ENCODE data around the gene ADAMTS12. TPM values are rescaled to one million over a fixed set of nuclear protein-coding genes. Genes with fewer than 3 reads are reported as not detected.

ADAMTS12 gene
- total RNA-seq, 1 experiment from 2014 or later: 0.18 TPM

GRCh38 chr5:33806738-33807442 is 84.9 kb downstream of the ADAMTS12 start:
- H3K4me3 ChIP-seq (ENCODE audit: low read length): no peak overlapping the region
- TF ChIP-seq EZH2 (IDR thresholded peaks at IDR 0.05; ENCODE audit: low read length, unreplicated experiment) (no peak), EZH2phosphoT487 (IDR thresholded peaks at IDR 0.05; ENCODE audit: borderline replicate concordance, low read length) (no peak)
- TF ChIP-seq, protein P1, sequence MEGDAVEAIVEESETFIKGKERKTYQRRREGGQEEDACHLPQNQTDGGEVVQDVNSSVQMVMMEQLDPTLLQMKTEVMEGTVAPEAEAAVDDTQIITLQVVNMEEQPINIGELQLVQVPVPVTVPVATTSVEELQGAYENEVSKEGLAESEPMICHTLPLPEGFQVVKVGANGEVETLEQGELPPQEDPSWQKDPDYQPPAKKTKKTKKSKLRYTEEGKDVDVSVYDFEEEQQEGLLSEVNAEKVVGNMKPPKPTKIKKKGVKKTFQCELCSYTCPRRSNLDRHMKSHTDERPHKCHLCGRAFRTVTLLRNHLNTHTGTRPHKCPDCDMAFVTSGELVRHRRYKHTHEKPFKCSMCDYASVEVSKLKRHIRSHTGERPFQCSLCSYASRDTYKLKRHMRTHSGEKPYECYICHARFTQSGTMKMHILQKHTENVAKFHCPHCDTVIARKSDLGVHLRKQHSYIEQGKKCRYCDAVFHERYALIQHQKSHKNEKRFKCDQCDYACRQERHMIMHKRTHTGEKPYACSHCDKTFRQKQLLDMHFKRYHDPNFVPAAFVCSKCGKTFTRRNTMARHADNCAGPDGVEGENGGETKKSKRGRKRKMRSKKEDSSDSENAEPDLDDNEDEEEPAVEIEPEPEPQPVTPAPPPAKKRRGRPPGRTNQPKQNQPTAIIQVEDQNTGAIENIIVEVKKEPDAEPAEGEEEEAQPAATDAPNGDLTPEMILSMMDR (conservative IDR thresholded peaks at IDR 0.05; ENCODE audit: low read depth, low read length): no peak
- no peaks in the 10 kb centered on the region for H3K36me3 ChIP-seq (ENCODE audit: low read depth, low read length)
- no TSS peak for BruUV-seq (replicated peaks)
- H3K9me3 ChIP-seq (ENCODE audit: low read length): no peaks in the 10 kb centered on the region
- no peak overlapping the region for H3K27ac ChIP-seq (ENCODE audit: low read length)
- ChIA-PET CTCF (no interaction called here), POLR2A (ENCODE audit: unreplicated experiment) (no interaction called here)
- H4K20me1 ChIP-seq (ENCODE audit: low read length): no peaks in the 10 kb centered on the region
- H3K4me1 ChIP-seq (ENCODE audit: insufficient read depth, low read length): peaks cover 24% of the 10 kb centered on the region
- peak; percentile 48 for ATAC-seq
- H3K27me3 ChIP-seq (ENCODE audit: low read length): no peaks in the 10 kb centered on the region
- peak; percentile 48 for DNase-seq
- no peaks in the 10 kb centered on the region for H3F3A ChIP-seq (ENCODE audit: low read length, unreplicated experiment)
- intact Hi-C loops (cut with micrococcal nuclease): no loop called here
- H3K9me2 ChIP-seq (replicated peaks; ENCODE audit: low read length): no peaks in the 10 kb centered on the region
- no peaks in the 10 kb centered on the region for H3K79me2 ChIP-seq (ENCODE audit: low read length)
- H2AFZ ChIP-seq (ENCODE audit: low read length): peak overlapping the region; percentile 43
- H3K9ac ChIP-seq (ENCODE audit: low read length): no peak overlapping the region
- peak overlapping the region; percentile 31 for H3K4me2 ChIP-seq (ENCODE audit: low read length)

DNA sequence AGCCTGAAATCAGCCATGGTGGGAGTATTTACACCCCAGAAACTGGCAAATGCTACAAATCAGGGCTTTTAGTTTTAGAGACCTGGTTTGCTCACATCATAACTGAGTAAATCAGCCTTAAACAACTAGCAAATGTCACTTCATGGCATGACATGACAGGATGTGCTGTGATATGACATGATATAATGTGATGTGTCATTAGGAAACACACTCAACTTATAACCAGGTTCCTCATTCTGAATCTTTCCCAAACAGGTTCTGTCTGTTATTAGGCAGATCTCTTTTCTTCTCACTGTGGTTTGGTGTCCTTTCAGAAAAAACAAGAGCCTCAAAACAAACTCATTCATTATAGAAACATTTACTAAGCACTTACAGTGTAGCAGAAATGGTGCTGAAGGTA is 90.5 kb downstream of the ADAMTS12 start:
- no TSS peak for BruUV-seq (replicated peaks)
- DNase-seq (no peak), ATAC-seq (no peak)
- H2AFZ ChIP-seq (ENCODE audit: low read length): no peak overlapping the region
- no peaks in the 10 kb centered on the region for H3K9me3 ChIP-seq (ENCODE audit: low read length)
- H3K9ac ChIP-seq (ENCODE audit: low read length): no peak overlapping the region
- ChIA-PET POLR2A (ENCODE audit: unreplicated experiment) (no interaction called here), CTCF (no interaction called here)
- no peaks in the 10 kb centered on the region for H3K79me2 ChIP-seq (ENCODE audit: low read length)
- no peak overlapping the region for H3K4me3 ChIP-seq (ENCODE audit: low read length)
- H3K36me3 ChIP-seq (ENCODE audit: low read depth, low read length): no peaks in the 10 kb centered on the region
- H3F3A ChIP-seq (ENCODE audit: low read length, unreplicated experiment): no peaks in the 10 kb centered on the region
- no peaks in the 10 kb centered on the region for H3K9me2 ChIP-seq (replicated peaks; ENCODE audit: low read length)
- no peaks in the 10 kb centered on the region for H4K20me1 ChIP-seq (ENCODE audit: low read length)
- no peak overlapping the region for H3K4me2 ChIP-seq (ENCODE audit: low read length)
- intact Hi-C loops (cut with micrococcal nuclease): no loop called here
- H3K27ac ChIP-seq (ENCODE audit: low read length): no peak overlapping the region
- no peak for TF ChIP-seq EZH2phosphoT487 (IDR thresholded peaks at IDR 0.05; ENCODE audit: borderline replicate concordance, low read length)
- no peak for TF ChIP-seq EZH2 (IDR thresholded peaks at IDR 0.05; ENCODE audit: low read length, unreplicated experiment)
- TF ChIP-seq, protein P1 (conservative IDR thresholded peaks at IDR 0.05; ENCODE audit: low read depth, low read length): no peak
- no peaks in the 10 kb centered on the region for H3K4me1 ChIP-seq (ENCODE audit: insufficient read depth, low read length)
- H3K27me3 ChIP-seq (ENCODE audit: low read length): no peaks in the 10 kb centered on the region

DNA sequence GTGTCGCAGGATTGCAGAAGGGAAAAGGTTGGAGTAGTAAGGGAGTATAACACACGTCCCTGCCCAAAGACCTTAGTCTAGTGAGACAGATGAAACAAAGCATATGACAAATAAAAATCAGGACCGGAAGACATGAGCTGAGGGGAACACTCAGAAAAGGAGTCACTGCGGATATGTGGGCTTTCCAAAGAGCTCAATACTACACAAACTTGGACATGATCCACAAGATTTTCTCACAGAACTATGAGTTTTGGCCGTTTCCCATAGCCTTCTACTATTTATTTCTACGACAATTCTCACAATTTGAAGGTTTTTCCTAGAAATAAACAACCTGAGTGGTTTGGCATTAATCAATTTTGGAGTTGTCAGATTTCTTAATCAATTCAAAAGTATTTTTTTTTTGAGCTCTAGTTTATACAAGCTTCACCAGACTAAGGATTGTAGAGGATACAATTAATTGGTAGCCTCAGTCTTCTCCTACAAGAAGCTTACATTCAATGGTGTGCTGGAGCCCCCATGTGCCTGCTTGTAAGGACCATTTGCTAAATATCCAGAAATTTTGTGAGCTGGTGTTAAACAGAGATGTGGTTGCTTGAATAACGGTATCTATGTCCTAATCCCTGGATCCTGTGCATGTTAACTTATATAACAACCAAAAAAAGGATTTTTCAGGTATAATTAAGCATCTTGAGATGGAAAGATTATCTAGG is 91.4 kb downstream of the ADAMTS12 start:
- POLR2A ChIA-PET (ENCODE audit: unreplicated experiment): no interaction called here
- DNase-seq: no peak

More for the DNA sequence above, 91.4 kb downstream of the ADAMTS12 start:
- Histone ChIP-seq H3K36me3 (ENCODE audit: low read depth, low read length) (no peaks in the 10 kb centered on the region), H3K9ac (ENCODE audit: low read length) (no peak overlapping the region), H3K9me3 (ENCODE audit: low read length) (no peaks in the 10 kb centered on the region), H3K4me1 (ENCODE audit: insufficient read depth, low read length) (no peaks in the 10 kb centered on the region), H3K27me3 (ENCODE audit: low read length) (no peaks in the 10 kb centered on the region), H3K4me3 (ENCODE audit: low read length) (no peak overlapping the region), H4K20me1 (ENCODE audit: low read length) (no peaks in the 10 kb centered on the region), H3F3A (ENCODE audit: low read length, unreplicated experiment) (no peaks in the 10 kb centered on the region), H3K4me2 (ENCODE audit: low read length) (no peak overlapping the region), H2AFZ (ENCODE audit: low read length) (no peak overlapping the region), H3K27ac (ENCODE audit: low read length) (no peak overlapping the region), H3K79me2 (ENCODE audit: low read length) (no peaks in the 10 kb centered on the region), H3K9me2 (replicated peaks; ENCODE audit: low read length) (no peaks in the 10 kb centered on the region)
- BruUV-seq (replicated peaks): no TSS peak
- intact Hi-C loops (cut with micrococcal nuclease): no loop called here
- TF ChIP-seq, protein P1 (conservative IDR thresholded peaks at IDR 0.05; ENCODE audit: low read depth, low read length): no peak
- TF ChIP-seq EZH2phosphoT487 (IDR thresholded peaks at IDR 0.05; ENCODE audit: borderline replicate concordance, low read length) (no peak), EZH2 (IDR thresholded peaks at IDR 0.05; ENCODE audit: low read length, unreplicated experiment) (no peak)
- ATAC-seq: no peak
- CTCF ChIA-PET: no interaction called here
